Epidermal melanocyte (primary cell): ENCODE measurements around the gene DAPK1.
A peak's percentile ranks its signal among the peaks of the same experiment; 100 is the strongest.

ENCODE experiments used
- DNase-seq: peaks from one replicate; pipeline ENCODE4 v3.0.0; 2011; ENCODE audit warnings: low spot score; ENCODE audit not compliant: insufficient read length

DAPK1 gene

GRCh38 chr9:87497604-87498045, at the start of gene DAPK1:
Gene DAPK1 (plus strand): TSS chr9:87497867. CDS start chr9:87499078, 1,211 bp downstream.
- DNase-seq = peak; percentile 65

- no peak for DNase-seq
Measured at GRCh38 chr9:87451149-87451548, 46.5 kb upstream of the DAPK1 start.

GRCh38 chr9:87455407-87455806, 42.3 kb upstream of the DAPK1 start:
- no peak for DNase-seq

- no peak for DNase-seq
Measured at GRCh38 chr9:87461256-87461655, 36.4 kb upstream of the DAPK1 start.

GRCh38 chr9:87464110-87464991, 33.3 kb upstream of the DAPK1 start:
- peak; percentile 29 for DNase-seq

- DNase-seq = no peak
Measured at GRCh38 chr9:87464992-87465378, 32.7 kb upstream of the DAPK1 start.

GRCh38 chr9:87465816-87466215, 31.9 kb upstream of the DAPK1 start:
- no peak for DNase-seq

GRCh38 chr9:87467187-87467586, 30.5 kb upstream of the DAPK1 start:
- DNase-seq = no peak

GRCh38 chr9:87469793-87470465, 27.7 kb upstream of the DAPK1 start:
- no peak for DNase-seq

GRCh38 chr9:87471746-87472145, 25.9 kb upstream of the DAPK1 start:
- DNase-seq = no peak

GRCh38 chr9:87475463-87475862, 22.2 kb upstream of the DAPK1 start:
- no peak for DNase-seq

- DNase-seq = no peak
Measured at GRCh38 chr9:87478226-87478992, 19.3 kb upstream of the DAPK1 start.

- no peak for DNase-seq
Measured at GRCh38 chr9:87479801-87480201, 17.9 kb upstream of the DAPK1 start.

GRCh38 chr9:87481890-87482855, 15.5 kb upstream of the DAPK1 start:
- no peak for DNase-seq

GRCh38 chr9:87490225-87490624, 7.4 kb upstream of the DAPK1 start:
- DNase-seq = no peak

GRCh38 chr9:87490907-87491306, 6.8 kb upstream of the DAPK1 start:
- DNase-seq = no peak

GRCh38 chr9:87491523-87491922, 6.1 kb upstream of the DAPK1 start:
- no peak for DNase-seq

GRCh38 chr9:87492642-87493041, 5.0 kb upstream of the DAPK1 start:
- DNase-seq = no peak

GRCh38 chr9:87494970-87495471, 2.6 kb upstream of the DAPK1 start:
- peak; percentile 87 for DNase-seq

GRCh38 chr9:87497080-87497603, 525 bp upstream of the DAPK1 start:
- no peak for DNase-seq
